Upper lobe of left lung (tissue), 6 donors: Measurements from ENCODE around the gene ABCA7. TPM values are rescaled to one million over a fixed set of nuclear protein-coding genes. Genes with fewer than 3 reads are reported as not detected.
"Not testable (repeated sequence)": the region's sequence is repeated elsewhere in the genome, so short reads cannot be mapped to it uniquely, and the experiment has no call there.

Experiments
- ATAC-seq, 2 donors: fragments of 200-7000 bp; cut with Tn5 transposase; one replicate each; pipeline ENCODE4 v1.9.1; 2022; ENCODE audit warnings: mild to moderate bottlenecking in 2 of 2, moderate library complexity in 2 of 2; ENCODE audit not compliant: low FRiP score in 2 of 2
- DNase-seq, 2 donors: peaks; one replicate each; pipeline ENCODE4 v3.0.0-alpha.2; 2019 to 2020
- H3K27ac ChIP-seq, 4 donors: fragments of 200-600 bp; sonication (generic); one replicate each; pipeline ENCODE4 v1.5.1; 2016 to 2019
- H3K27me3 ChIP-seq, 4 donors: fragments of 200-600 bp; sonication (generic); one replicate each; pipeline ENCODE4 v1.5.1; 2017 to 2019
- H3K36me3 ChIP-seq, 4 donors: fragments of 200-600 bp; sonication (generic); one replicate each; pipeline ENCODE4 v1.5.1; 2016 to 2019
- H3K4me1 ChIP-seq, 4 donors: fragments of 200-600 bp; sonication (generic); one replicate each; pipeline ENCODE4 v1.5.1; 2018 to 2019
- H3K4me3 ChIP-seq, 4 donors: fragments of 200-600 bp; sonication (generic); one replicate each; pipeline ENCODE4 v1.5.1; 2017 to 2019; ENCODE audit warnings: mild to moderate bottlenecking in 2 of 4, moderate library complexity in 1 of 4
- H3K9me3 ChIP-seq, 4 donors: fragments of 200-600 bp; sonication (generic); one replicate each; pipeline ENCODE4 v1.5.1; 2018 to 2019
- EP300 ChIP-seq, 4 donors: sonication (generic); formaldehyde crosslinking; IDR thresholded peaks; one replicate each; pipeline ENCODE4 v1.5.1; 2017; ENCODE audit warnings: antibody characterized with exemption in 4 of 4, control low read depth in 2 of 4
- POLR2A ChIP-seq, 4 donors: fragments of 450-650 bp; IDR thresholded peaks; one replicate each; pipeline ENCODE4 v1.5.1; 2016 to 2017; ENCODE audit warnings: antibody characterized with exemption in 4 of 4, mild to moderate bottlenecking in 2 of 4
- POLR2AphosphoS5 ChIP-seq, 2 donors: sonication (generic); formaldehyde crosslinking; IDR thresholded peaks; one replicate each; pipeline ENCODE4 v1.5.1; 2017; ENCODE audit warnings: antibody characterized with exemption in 2 of 2
- WGBS, 2 donors: methylation state at CpG; one replicate each; pipeline ENCODE4 v1.1.5; 2017 to 2018; 5-methylcytosine and 5-hydroxymethylcytosine counted together
- total RNA-seq, 6 donors: library from RNA; depleted of rRNA in 4 of 6; stranded (reverse); fragments of >200 nt in 4 of 6; gene quantifications; one replicate each; pipeline versions ENCODE4 v1.1.0 to v1.2.1, GENCODE V29; 2016 to 2021
- TF ChIP-seq, protein P1 (sequence below), 6 experiments: fragments of 450-650 bp in 4 of 6; fragments of 200-600 bp in 2 of 6; sonication (generic) in 2 of 6; IDR thresholded peaks; one replicate each; pipeline ENCODE4 v1.5.1; 2016 to 2019; ENCODE audit warnings: antibody characterized with exemption in 6 of 6
- donor health status: DM: no; HTN: no; CAD: no; lungs with moderate emphysema.
- donor health status: DM: no; HTN: yes; CAD: no; lungs with severe emphysema.

Gene ABCA7
- total RNA-seq, 6 donors from 2014 or later, result 34.1 to 224 (median 58.2) TPM

DNA sequence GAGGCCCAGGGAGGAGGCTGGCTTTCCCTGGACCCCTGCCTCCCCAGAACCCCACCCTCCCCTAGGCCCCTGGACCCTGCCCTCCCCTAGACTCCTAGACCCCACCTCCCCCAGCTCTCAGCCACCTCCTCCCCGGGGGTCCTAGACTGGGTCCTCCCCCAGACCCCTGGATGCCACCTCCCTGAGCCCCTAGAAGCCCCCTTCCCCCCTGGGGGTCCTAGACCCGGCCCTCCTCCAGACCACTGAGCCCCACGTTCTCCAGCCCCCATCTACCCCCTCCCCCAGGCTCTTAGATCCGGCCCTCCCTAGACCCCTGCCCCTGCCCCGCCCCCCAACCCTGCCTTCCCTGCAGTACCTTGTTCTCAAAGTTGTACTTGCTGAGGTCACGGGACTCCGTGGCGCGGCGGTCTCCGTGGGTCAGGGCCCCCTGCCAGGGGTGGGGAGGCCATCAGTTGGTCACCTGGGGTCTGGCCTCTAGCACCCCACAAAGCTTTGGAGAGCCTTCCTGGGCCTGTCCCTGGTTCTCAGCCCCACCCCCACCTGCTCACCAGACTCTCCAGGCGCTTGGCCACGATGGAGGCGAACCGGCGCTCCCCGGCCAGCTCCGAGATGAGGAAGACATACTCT is 71.8 kb downstream of the ABCA7 start:
- Histone ChIP-seq H3K27ac (peak overlapping the region in 3 of 4 donors; percentile 18 to 88 (median 83)), H3K4me1 (peaks cover 22 to 41% (median 29%) of the 10 kb centered on the region in 4 donors), H3K4me3 (no peak overlapping the region), H3K9me3 (no peaks in the 10 kb centered on the region), H3K27me3 (no peaks in the 10 kb centered on the region), H3K36me3 (peaks cover 41 to 99% (median 96%) of the 10 kb centered on the region in 4 donors)
- 67 to 81% methylated on average over 3 to 7 of the region's 18 CpGs for WGBS, 2 donors
- no peak for ATAC-seq
- TF ChIP-seq, protein P1, sequence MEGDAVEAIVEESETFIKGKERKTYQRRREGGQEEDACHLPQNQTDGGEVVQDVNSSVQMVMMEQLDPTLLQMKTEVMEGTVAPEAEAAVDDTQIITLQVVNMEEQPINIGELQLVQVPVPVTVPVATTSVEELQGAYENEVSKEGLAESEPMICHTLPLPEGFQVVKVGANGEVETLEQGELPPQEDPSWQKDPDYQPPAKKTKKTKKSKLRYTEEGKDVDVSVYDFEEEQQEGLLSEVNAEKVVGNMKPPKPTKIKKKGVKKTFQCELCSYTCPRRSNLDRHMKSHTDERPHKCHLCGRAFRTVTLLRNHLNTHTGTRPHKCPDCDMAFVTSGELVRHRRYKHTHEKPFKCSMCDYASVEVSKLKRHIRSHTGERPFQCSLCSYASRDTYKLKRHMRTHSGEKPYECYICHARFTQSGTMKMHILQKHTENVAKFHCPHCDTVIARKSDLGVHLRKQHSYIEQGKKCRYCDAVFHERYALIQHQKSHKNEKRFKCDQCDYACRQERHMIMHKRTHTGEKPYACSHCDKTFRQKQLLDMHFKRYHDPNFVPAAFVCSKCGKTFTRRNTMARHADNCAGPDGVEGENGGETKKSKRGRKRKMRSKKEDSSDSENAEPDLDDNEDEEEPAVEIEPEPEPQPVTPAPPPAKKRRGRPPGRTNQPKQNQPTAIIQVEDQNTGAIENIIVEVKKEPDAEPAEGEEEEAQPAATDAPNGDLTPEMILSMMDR (IDR thresholded peaks at IDR 0.05), result no peak
- TF ChIP-seq POLR2A (IDR thresholded peaks at IDR 0.05), result no peak
- TF ChIP-seq POLR2AphosphoS5 (IDR thresholded peaks at IDR 0.05), result no peak
- TF ChIP-seq EP300 (IDR thresholded peaks at IDR 0.05), result no peak
- DNase-seq, result no peak

DNA sequence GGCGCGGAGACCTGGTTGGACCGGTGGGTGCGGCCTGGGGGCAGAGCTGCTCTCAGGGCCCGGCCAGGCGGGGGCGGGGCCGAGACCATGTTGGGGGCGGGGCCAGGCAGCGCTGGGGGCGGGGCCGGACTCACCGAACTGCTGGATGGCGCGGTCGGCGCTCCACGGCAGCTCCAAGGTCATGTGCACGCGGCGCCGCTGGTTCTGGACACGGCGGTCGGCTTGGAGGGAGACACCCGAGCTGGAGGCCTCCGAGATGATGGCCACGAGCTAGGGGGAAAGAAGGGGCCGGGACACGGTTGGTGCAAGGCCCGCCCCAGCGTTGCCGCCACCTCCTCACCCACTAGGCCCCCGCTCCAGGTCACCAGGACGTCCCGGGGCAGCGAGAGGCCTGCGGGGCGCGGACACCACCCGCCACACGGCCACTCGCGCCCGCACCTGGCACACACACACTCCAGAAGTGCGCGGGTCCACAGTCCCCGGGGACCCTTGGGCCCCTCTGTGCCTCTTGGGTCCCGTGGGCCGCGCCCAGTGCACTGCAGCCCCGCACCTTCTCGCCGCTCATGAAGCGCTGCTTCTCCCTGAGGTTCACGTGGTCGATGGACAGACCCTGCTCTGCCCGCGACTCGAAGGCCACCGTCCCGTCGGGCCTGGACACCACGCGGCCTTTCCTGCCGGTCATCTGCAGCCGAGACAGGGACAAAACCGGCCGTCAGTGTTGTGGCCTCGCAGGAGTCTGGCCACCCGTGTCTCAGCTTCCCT is 72.5 kb downstream of the ABCA7 start:
- TF ChIP-seq, protein P1 (IDR thresholded peaks at IDR 0.05), result no peak
- no peak for TF ChIP-seq POLR2A (IDR thresholded peaks at IDR 0.05)
- no peak for TF ChIP-seq POLR2AphosphoS5 (IDR thresholded peaks at IDR 0.05)
- no peak for TF ChIP-seq EP300 (IDR thresholded peaks at IDR 0.05)
- Histone ChIP-seq H3K4me3 (no peak overlapping the region), H3K27ac (peak overlapping the region; percentile 18 to 88 (median 80))

DNA sequence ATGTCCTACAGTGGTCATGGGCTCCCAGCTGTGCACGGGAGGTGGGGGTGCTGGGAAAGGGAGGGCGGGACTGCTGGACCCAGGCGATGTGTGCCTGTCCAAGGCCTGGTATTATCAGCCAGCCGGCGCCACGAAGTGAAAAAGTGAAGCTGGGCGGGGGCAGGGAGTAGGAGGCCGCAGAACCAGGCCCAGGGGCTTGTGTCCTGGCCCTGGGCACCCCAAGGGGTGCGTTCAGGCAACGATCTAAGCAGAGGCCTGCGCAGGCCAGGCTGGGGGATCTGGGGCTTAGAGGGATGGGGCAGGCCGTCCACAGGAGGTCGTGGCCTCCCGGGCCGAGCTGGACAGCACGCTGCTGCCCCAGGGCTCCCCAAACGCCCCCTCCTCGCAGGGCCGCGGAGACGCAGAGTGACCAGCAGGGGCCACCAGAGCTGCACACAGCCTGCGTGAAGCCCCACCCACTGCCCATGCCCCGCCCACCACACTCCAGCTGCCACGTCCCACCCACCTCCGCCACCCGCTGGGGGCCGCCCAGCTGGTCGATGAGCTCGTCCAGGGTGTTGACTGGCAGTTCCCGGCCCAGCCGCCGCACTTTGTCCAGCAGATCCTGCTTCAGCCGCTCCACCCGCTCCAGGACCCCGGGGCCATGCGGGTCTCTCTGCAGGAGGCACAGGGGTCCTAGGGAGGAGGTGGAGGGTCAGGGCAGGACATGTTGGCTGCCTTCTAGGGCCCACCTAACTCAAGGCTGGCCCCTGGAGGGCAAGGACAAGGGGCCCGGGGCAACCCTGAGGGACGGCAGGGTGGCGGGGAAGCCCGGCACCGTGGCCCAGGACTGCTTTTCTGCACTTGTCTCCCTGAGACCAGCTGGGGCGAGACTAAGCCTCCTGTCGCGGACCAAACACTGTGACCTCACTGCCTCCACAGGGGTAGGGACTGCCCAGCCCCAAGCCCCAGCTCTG is 73.4 kb downstream of the ABCA7 start:
- Histone ChIP-seq H3K4me1 (peaks cover 20 to 31% (median 23%) of the 10 kb centered on the region in 4 donors), H3K27me3 (no peaks in the 10 kb centered on the region), H3K4me3 (no peak overlapping the region), H3K36me3 (peaks cover 44 to 99% (median 97%) of the 10 kb centered on the region in 4 donors), H3K9me3 (no peaks in the 10 kb centered on the region), H3K27ac (peak overlapping the region; percentile 61 to 88 (median 80))
- WGBS, 2 donors, result 69 to 70% methylated on average over 10 to 19 of the region's 44 CpGs
- TF ChIP-seq EP300 (IDR thresholded peaks at IDR 0.05) (no peak), POLR2AphosphoS5 (IDR thresholded peaks at IDR 0.05) (peak in 1 of 2 donors; percentile 74), POLR2A (IDR thresholded peaks at IDR 0.05) (no peak)
- TF ChIP-seq, protein P1 (IDR thresholded peaks at IDR 0.05), result peak; percentile 89 to 98 (median 96)
- ATAC-seq, result peak; percentile 92 to 93
- peak; percentile 97 to 98 for DNase-seq

More for the DNA sequence above, 72.5 kb downstream of the ABCA7 start:
- DNase-seq (peak; percentile 82 to 93), ATAC-seq (peak; percentile 39 to 62)
- peaks cover 41 to 99% (median 96%) of the 10 kb centered on the region in 4 donors for H3K36me3 ChIP-seq
- no peaks in the 10 kb centered on the region for H3K27me3 ChIP-seq
- no peaks in the 10 kb centered on the region for H3K9me3 ChIP-seq
- H3K4me1 ChIP-seq, result peaks cover 21 to 36% (median 23%) of the 10 kb centered on the region in 4 donors
- 87 to 91% methylated on average over 34 to 36 of the region's 71 CpGs for WGBS, 2 donors

DNA sequence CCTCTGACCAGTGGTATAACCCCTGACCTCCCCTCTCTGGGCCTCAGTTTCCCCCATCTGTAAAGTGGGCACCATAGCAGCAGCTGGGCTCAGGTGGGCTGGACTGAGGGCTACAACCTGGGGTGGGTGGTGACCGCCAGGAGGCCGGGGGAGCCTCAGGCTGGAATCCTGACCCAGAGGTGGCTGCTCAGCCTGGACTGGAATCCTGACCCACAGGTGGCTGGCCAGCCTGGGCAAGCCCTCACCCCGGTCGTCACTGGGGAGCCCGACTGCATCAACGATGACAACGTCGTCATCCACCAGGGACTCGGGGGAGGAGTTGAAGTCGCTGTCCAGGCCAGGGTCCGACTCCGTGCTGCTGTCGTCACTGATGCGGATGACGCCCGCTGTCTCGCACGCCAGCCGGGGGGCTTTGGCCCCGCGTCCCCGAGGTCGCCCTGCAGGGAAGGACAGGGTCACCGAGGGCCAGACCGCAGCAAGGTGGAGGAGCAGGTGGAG is 74.1 kb downstream of the ABCA7 start:
- no peak overlapping the region for H3K4me3 ChIP-seq
- peaks cover 20 to 31% (median 23%) of the 10 kb centered on the region in 4 donors for H3K4me1 ChIP-seq
- 92 to 98% methylated on average over 23 to 25 of the region's 25 CpGs for WGBS, 2 donors
- no peaks in the 10 kb centered on the region for H3K27me3 ChIP-seq
- DNase-seq (peak in 1 of 2 donors; percentile 84), ATAC-seq (no peak)
- H3K9me3 ChIP-seq, result no peaks in the 10 kb centered on the region
- H3K36me3 ChIP-seq, result peaks cover 45 to 99% (median 97%) of the 10 kb centered on the region in 4 donors
- H3K27ac ChIP-seq, result peak overlapping the region; percentile 61 to 88 (median 80)
- TF ChIP-seq POLR2AphosphoS5 (IDR thresholded peaks at IDR 0.05) (no peak), POLR2A (IDR thresholded peaks at IDR 0.05) (no peak), EP300 (IDR thresholded peaks at IDR 0.05) (no peak)
- TF ChIP-seq, protein P1 (IDR thresholded peaks at IDR 0.05), result no peak

DNA sequence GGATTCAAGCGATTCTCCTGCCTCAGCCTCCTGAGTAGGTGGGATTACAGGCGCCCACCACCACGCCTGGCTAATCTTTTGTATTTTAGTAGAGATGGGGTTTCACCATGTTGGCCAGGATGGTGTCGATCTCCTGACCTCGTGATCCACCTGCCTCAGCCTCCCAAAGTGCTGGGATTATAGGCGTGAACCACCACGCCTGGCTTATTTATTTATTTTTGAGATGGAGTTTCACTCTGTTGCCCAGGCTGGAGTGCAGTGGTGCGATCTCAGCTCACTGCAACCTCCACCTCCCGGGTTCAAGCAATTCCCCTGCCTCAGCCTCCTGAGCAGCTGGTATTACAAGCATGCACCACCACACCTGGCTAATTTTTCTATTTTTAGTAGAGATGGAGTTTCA is 74.8 kb downstream of the ABCA7 start:
- peaks cover 49 to 99% (median 97%) of the 10 kb centered on the region in 4 donors for H3K36me3 ChIP-seq
- not testable (repeated sequence) for DNase-seq, H3K4me3 ChIP-seq, H3K27me3 ChIP-seq, H3K9me3 ChIP-seq, ATAC-seq
- 92 to 98% methylated on average over 7 to 9 of the region's 9 CpGs for WGBS, 2 donors
- H3K27ac ChIP-seq, result peak overlapping the region in 2 of 4 donors; percentile 78 to 83
- H3K4me1 ChIP-seq, result peaks cover 20 to 31% (median 23%) of the 10 kb centered on the region in 4 donors
